HepG2 (cell line): Measurements from ENCODE around the gene MYO18A. TPM values are rescaled to one million over a fixed set of nuclear protein-coding genes. Genes with fewer than 3 reads are reported as not detected.

ENCODE experiments used
- ATAC-seq: fragments of 200-7000 bp; cut with Tn5 transposase; 3 replicates; pipeline ENCODE4 v1.9.1; 2020; ENCODE audit warnings: mild to moderate bottlenecking, moderate library complexity
- BruUV-seq: library from RNA; stranded (reverse); fragments of 400-500 nt; replicated peaks from 2 replicates; lab custom pipeline; 2021; lab: Mats Ljungman, UMichigan
- CTCF ChIA-PET: fragments of 300-600 bp; formaldehyde crosslinking; extraction: SDS; loops from one replicate; lab custom pipeline; 2021; ENCODE audit warnings: low total read pairs, inconsistent platforms, low intra/inter-chr PET ratio; lab: Yijun Ruan, JAX
- POLR2A ChIA-PET: fragments of 350-600 bp; sonication (Branson Sonifier 250); formaldehyde crosslinking; loops from one replicate; lab custom pipeline; 2020; ENCODE audit warnings: antibody characterized with exemption, inconsistent platforms; lab: Yijun Ruan, JAX
- DNase-seq: peaks from one replicate; pipeline ENCODE4 v3.0.0-alpha.2; 2015; ENCODE audit warnings: low spot score
- FAIRE-seq: peaks from 3 replicates; lab custom pipeline; 2011; peaks lifted over from hg19 to GRCh38; lab: Jason Lieb, UNC
- H2AFZ ChIP-seq: one replicate; pipeline ENCODE4 v1.6.1; 2011; ENCODE audit warnings: low read length, inconsistent platforms
- H3K27ac ChIP-seq: fragments of 300-600 bp; 3 replicates; pipeline ENCODE4 v1.8.0; 2011; ENCODE audit warnings: mixed run types, mild to moderate bottlenecking, mixed read lengths, low read length, inconsistent platforms; ENCODE audit not compliant: insufficient read depth; ENCODE audit errors: extremely low read length
- H3K27me3 ChIP-seq, 2 experiments: fragments of 200-600 bp in 1 of 2; 2 replicates in 1 of 2; 3 replicates in 1 of 2; pipeline versions ENCODE4 v1.6.0 to v1.8.0; 2011; ENCODE audit warnings: low read length in 2 of 2, mild to moderate bottlenecking in 2 of 2, moderate library complexity in 2 of 2, inconsistent platforms in 1 of 2; ENCODE audit not compliant: insufficient read depth in 2 of 2, control insufficient read depth in 1 of 2
- H3K36me3 ChIP-seq, 2 experiments: fragments of 200-600 bp in 1 of 2; replicated peaks in 1 of 2; 2 replicates in 1 of 2; 3 replicates in 1 of 2; pipeline versions ENCODE4 v1.5.1 to v1.8.0; 2011; ENCODE audit warnings: low read length in 2 of 2, inconsistent platforms in 1 of 2; ENCODE audit not compliant: insufficient read depth in 2 of 2, control insufficient read depth in 1 of 2
- H3K4me1 ChIP-seq: 2 replicates; pipeline ENCODE4 v1.5.1; 2012; ENCODE audit warnings: low read length, inconsistent platforms; ENCODE audit not compliant: insufficient read depth
- H3K4me2 ChIP-seq: 2 replicates; pipeline ENCODE4 v1.6.0; 2011; ENCODE audit warnings: low read depth, low read length, inconsistent platforms
- H3K4me3 ChIP-seq, 3 experiments: fragments of 200-600 bp in 1 of 3; sonication (generic), shearing (Covaris generic) in 1 of 3; replicated peaks in 1 of 3; 2 replicates each; pipeline ENCODE4 v1.5.1; 2011 to 2016; ENCODE audit warnings: low read length in 3 of 3, inconsistent platforms in 2 of 3, low read depth in 2 of 3, mild to moderate bottlenecking in 2 of 3, control low read depth in 1 of 3, mixed read lengths in 1 of 3; ENCODE audit not compliant: insufficient read depth in 1 of 3
- H3K79me2 ChIP-seq: one replicate; pipeline ENCODE4 v1.6.1; 2011; ENCODE audit warnings: low read length, inconsistent platforms; ENCODE audit not compliant: insufficient read depth
- H3K9ac ChIP-seq: 2 replicates; pipeline ENCODE4 v1.6.0; 2011; ENCODE audit warnings: mild to moderate bottlenecking, low read depth, low read length, inconsistent platforms; ENCODE audit not compliant: insufficient read depth
- H3K9me3 ChIP-seq: 2 replicates; pipeline ENCODE4 v1.5.1; 2012; ENCODE audit warnings: mild to moderate bottlenecking, low read length
- H4K20me1 ChIP-seq: 2 replicates; pipeline ENCODE4 v1.6.0; 2011; ENCODE audit warnings: inconsistent platforms, mild to moderate bottlenecking, low read length, moderate library complexity; ENCODE audit not compliant: insufficient read depth
- ARID4A ChIP-seq: sonication (generic); formaldehyde crosslinking; IDR thresholded peaks from 2 replicates; pipeline ENCODE4 v1.5.0; 2020; ENCODE audit warnings: mild to moderate bottlenecking, missing genetic modification reagents, borderline replicate concordance
- CREB1 ChIP-seq, 2 experiments: fragments of 450-650 bp in 1 of 2; IDR thresholded peaks; 2 replicates each; pipeline ENCODE4 v1.6.1; 2016 to 2017; ENCODE audit warnings: control low read depth in 1 of 2, mild to moderate bottlenecking in 1 of 2, missing compliant biosample characterization in 1 of 2, missing genetic modification characterization in 1 of 2
- GRHL1 ChIP-seq: sonication (generic); formaldehyde crosslinking; conservative IDR thresholded peaks from 2 replicates; pipeline ENCODE4 v1.8.0; 2022; ENCODE audit warnings: missing genetic modification reagents
- MTERF4 ChIP-seq: sonication (generic); formaldehyde crosslinking; IDR thresholded peaks from 2 replicates; pipeline ENCODE4 v1.8.0; 2023; ENCODE audit warnings: mild to moderate bottlenecking, missing genetic modification reagents
- NAIF1 ChIP-seq: sonication (generic); formaldehyde crosslinking; IDR thresholded peaks from 2 replicates; pipeline ENCODE4 v1.5.0; 2020; ENCODE audit warnings: mild to moderate bottlenecking, missing genetic modification reagents, borderline replicate concordance
- PPARG ChIP-seq: conservative IDR thresholded peaks from 2 replicates; pipeline ENCODE4 v1.6.1; 2016; ENCODE audit warnings: missing biosample characterization, missing genetic modification reagents
- TAF1 ChIP-seq: sonication (generic); formaldehyde crosslinking; IDR thresholded peaks from 2 replicates; pipeline ENCODE4 v1.4.0; 2020; ENCODE audit warnings: missing genetic modification reagents
- TEAD3 ChIP-seq: optimal IDR thresholded peaks from 2 replicates; pipeline ENCODE3; 2016; ENCODE audit warnings: borderline replicate concordance
- UBTF ChIP-seq: sonication (generic); formaldehyde crosslinking; IDR thresholded peaks from 2 replicates; pipeline ENCODE4 v1.4.0; 2020; ENCODE audit warnings: mild to moderate bottlenecking, missing genetic modification reagents
- ZBTB34 ChIP-seq: sonication (generic); formaldehyde crosslinking; IDR thresholded peaks from 2 replicates; pipeline ENCODE4 v1.8.0; 2022; ENCODE audit warnings: mild to moderate bottlenecking, missing genetic modification reagents
- ZMYM4 ChIP-seq: sonication (generic); formaldehyde crosslinking; IDR thresholded peaks from 2 replicates; pipeline ENCODE4 v1.8.1; 2023; ENCODE audit warnings: mild to moderate bottlenecking, missing genetic modification reagents
- ZNF644 ChIP-seq: IDR thresholded peaks from 2 replicates; pipeline ENCODE4 v1.6.1; 2016; ENCODE audit warnings: low read depth
- WGBS: methylation state at CpG from one replicate; pipeline ENCODE4 v1.1.6; 2017; ENCODE audit warnings: low lambda C conversion rate; 5-methylcytosine and 5-hydroxymethylcytosine counted together
- in situ Hi-C: cut with HindIII; loops from 2 replicates; pipeline ENCODE4 v1.10.0; 2017; ENCODE audit warnings: low pct_unique_long_range_greater_than_20kb; ENCODE audit not compliant: extremely low pct_ligation_motif_present
- intact Hi-C: fragments of 100-400 bp; cut with micrococcal nuclease; formaldehyde crosslinking; loops from one replicate; pipeline ENCODE4 v1.10.0; 2022; ENCODE audit not compliant: unreplicated experiment
- polyA plus RNA-seq, 8 experiments: library from polyadenylated mRNA; depleted of rRNA in 3 of 8; stranded (reverse) in 7 of 8; unstranded in 1 of 8; fragments of >200 nt; fragmentation: Illumina TruSeq in 4 of 8; extraction: Trizol in 4 of 8; gene quantifications; 2 replicates each; pipeline versions ENCODE4 v1.2.1 to v1.2.3, GENCODE V29; 2011 to 2016; ENCODE audit warnings: low read depth in 4 of 8, missing spikeins in 1 of 8, mixed read lengths in 1 of 8; ENCODE audit not compliant: insufficient read depth in 1 of 8
- total RNA-seq, 5 experiments: library from RNA; depleted of rRNA; stranded (reverse); fragments of >200 nt; fragmentation: Illumina TruSeq; extraction: Trizol; gene quantifications; 2 replicates each; pipeline ENCODE4 v1.2.3, GENCODE V29; 2016; ENCODE audit warnings: low read depth in 1 of 5

Gene MYO18A
- total and polyA plus RNA-seq, 2 of the 13 experiments (the other 11 are each of a cell fraction or from before 2014, with no cell fraction given) = 16.8 to 24.8 TPM

- no peaks in the 10 kb centered on the region for H3K79me2 ChIP-seq
- in situ Hi-C loops = no loop called here
- ATAC-seq (no peak), FAIRE-seq (no peak), DNase-seq (no peak)
- H3K4me1 ChIP-seq = no peaks in the 10 kb centered on the region
- TF ChIP-seq ARID4A (CRISPR knock-in tag) (no peak), UBTF (CRISPR knock-in tag) (no peak), PPARG (CRISPR knock-in tag) (no peak), ZMYM4 (CRISPR knock-in tag) (no peak), ZBTB34 (no peak), MTERF4 (CRISPR knock-in tag) (no peak), GRHL1 (no peak), CREB1 (IDR thresholded peaks at IDR 0.05) (no peak), CREB1 (CRISPR knock-in tag; IDR thresholded peaks at IDR 0.05) (no peak), ZNF644 (CRISPR knock-in tag) (no peak), NAIF1 (CRISPR knock-in tag) (no peak), TAF1 (no peak), TEAD3 (CRISPR knock-in tag) (no peak)
- WGBS = 62% methylated on average over 3 of the region's 3 CpGs
- H3K27ac ChIP-seq = no peak overlapping the region
- H4K20me1 ChIP-seq = no peaks in the 10 kb centered on the region
- BruUV-seq = no TSS peak
- H3K4me3 ChIP-seq = no peak overlapping the region
- H3K4me2 ChIP-seq = no peak overlapping the region
- no peaks in the 10 kb centered on the region for H3K36me3 ChIP-seq
- H3K27me3 ChIP-seq = peaks cover 0 to 21% of the 10 kb centered on the region in 2 experiments; a peak in 3 of 5 replicates
- no peak overlapping the region for H2AFZ ChIP-seq
- POLR2A ChIA-PET = no interaction called here
- no peaks in the 10 kb centered on the region for H3K9me3 ChIP-seq
- no peak overlapping the region for H3K9ac ChIP-seq
- CTCF ChIA-PET = no interaction called here
- intact Hi-C loops = no loop called here
These were observed 14.5 kb upstream of the MYO18A start for GRCh38 chr17:29194669-29195068.
